GM10847 (cell line): Measurements from ENCODE around the gene POC1B.

ENCODE experiments used
- POLR2A ChIP-seq: IDR thresholded peaks from 2 replicates; pipeline ENCODE4 v1.6.1; 2011; ENCODE audit not compliant: insufficient read length; ENCODE audit errors: extremely low read depth

POC1B gene

GRCh38 chr12:89492883-89493282 is 33.0 kb downstream of the POC1B start:
- TF ChIP-seq POLR2A = no peak

GRCh38 chr12:89490922-89491321 is 34.9 kb downstream of the POC1B start:
- no peak for TF ChIP-seq POLR2A

- no peak for TF ChIP-seq POLR2A
These were observed 39.6 kb downstream of the POC1B start for GRCh38 chr12:89486264-89486663.

GRCh38 chr12:89484470-89484869 is 41.4 kb downstream of the POC1B start:
- TF ChIP-seq POLR2A = no peak

- TF ChIP-seq POLR2A = no peak
These were observed 44.5 kb downstream of the POC1B start for GRCh38 chr12:89481213-89481914.

GRCh38 chr12:89479982-89480381 is 45.9 kb downstream of the POC1B start:
- TF ChIP-seq POLR2A = no peak

- no peak for TF ChIP-seq POLR2A
These were observed 48.1 kb downstream of the POC1B start for GRCh38 chr12:89477633-89478279.

GRCh38 chr12:89476904-89477595 is 48.8 kb downstream of the POC1B start:
- TF ChIP-seq POLR2A = no peak

- TF ChIP-seq POLR2A = no peak
These were observed 49.6 kb downstream of the POC1B start for GRCh38 chr12:89476232-89476631.

GRCh38 chr12:89475203-89475990 is 50.5 kb downstream of the POC1B start:
- no peak for TF ChIP-seq POLR2A

- no peak for TF ChIP-seq POLR2A
These were observed 51.2 kb downstream of the POC1B start for GRCh38 chr12:89474615-89475014.

GRCh38 chr12:89472508-89472907 is 53.3 kb downstream of the POC1B start:
- TF ChIP-seq POLR2A = no peak

GRCh38 chr12:89470741-89471509 is 54.9 kb downstream of the POC1B start:
- no peak for TF ChIP-seq POLR2A

- TF ChIP-seq POLR2A = no peak
These were observed 56.5 kb downstream of the POC1B start for GRCh38 chr12:89469361-89469760.
